OCI-LY7 (cell line): Measurements from ENCODE around the gene PIP. TPM values are rescaled to one million over a fixed set of nuclear protein-coding genes. Genes with fewer than 3 reads are reported as not detected.

ENCODE experiments used
- BruUV-seq: library from RNA; stranded (reverse); fragments of 400-500 nt; replicated peaks from 2 replicates; lab custom pipeline; 2021; lab: Mats Ljungman, UMichigan
- CTCF ChIA-PET: fragments of 300-600 bp; sonication (Branson Sonifier 250); formaldehyde crosslinking; loops from one replicate; lab custom pipeline; 2022; ENCODE audit warnings: antibody characterized with exemption; ENCODE audit not compliant: unreplicated experiment; lab: Charles Lee
- POLR2A ChIA-PET: fragments of 300-600 bp; sonication (Branson Sonifier 250); formaldehyde crosslinking; loops from one replicate; lab custom pipeline; 2022; ENCODE audit warnings: antibody characterized with exemption; lab: Charles Lee
- DNase-seq: peaks from one replicate; pipeline ENCODE4 v3.0.0-alpha.2; 2015; ENCODE audit warnings: low spot score
- H2AFZ ChIP-seq: fragments of 200-600 bp; sonication (generic), shearing (Covaris generic); 2 replicates; pipeline ENCODE4 v1.6.1; 2014; ENCODE audit warnings: mild to moderate bottlenecking, antibody characterized with exemption, low read length, moderate library complexity
- H3K27ac ChIP-seq: fragments of 200-600 bp; sonication (generic); 2 replicates; pipeline ENCODE4 v1.5.1; 2014; ENCODE audit warnings: mixed run types, low read depth, mild to moderate bottlenecking, moderate library complexity, low read length, inconsistent platforms; ENCODE audit not compliant: poor library complexity, severe bottlenecking
- H3K36me3 ChIP-seq: fragments of 200-600 bp; sonication (generic); 2 replicates; pipeline ENCODE4 v1.6.1; 2014; ENCODE audit warnings: mild to moderate bottlenecking, antibody characterized with exemption, low read length, moderate library complexity, mixed read lengths; ENCODE audit not compliant: insufficient read depth
- H3K4me1 ChIP-seq: fragments of 200-600 bp; sonication (generic); 2 replicates; pipeline ENCODE4 v1.5.1; 2014; ENCODE audit warnings: mild to moderate bottlenecking, low read length; ENCODE audit not compliant: insufficient read depth, poor library complexity, severe bottlenecking
- H3K4me2 ChIP-seq: fragments of 200-600 bp; sonication (generic); 2 replicates; pipeline ENCODE4 v1.6.1; 2014; ENCODE audit warnings: mild to moderate bottlenecking, low read length
- H3K4me3 ChIP-seq: fragments of 200-600 bp; sonication (generic); 2 replicates; pipeline ENCODE4 v1.5.1; 2014; ENCODE audit warnings: mild to moderate bottlenecking, low read depth, low read length; ENCODE audit not compliant: poor library complexity, severe bottlenecking
- H3K79me2 ChIP-seq: fragments of 200-600 bp; sonication (generic); 2 replicates; pipeline ENCODE4 v1.6.1; 2016; ENCODE audit warnings: low read depth, mild to moderate bottlenecking, low read length, moderate library complexity, mixed read lengths; ENCODE audit not compliant: insufficient read depth
- H3K9me2 ChIP-seq: fragments of 200-600 bp; sonication (generic); 2 replicates; pipeline ENCODE4 v1.6.1; 2016; ENCODE audit warnings: mild to moderate bottlenecking, low read length, mixed read lengths; ENCODE audit not compliant: insufficient read depth
- H3K9me3 ChIP-seq: fragments of 200-600 bp; sonication (generic); 2 replicates; pipeline ENCODE4 v1.6.1; 2014; ENCODE audit warnings: mild to moderate bottlenecking, mixed run types, low read length, mixed read lengths
- H4K20me1 ChIP-seq: fragments of 200-600 bp; sonication (generic); 2 replicates; pipeline ENCODE4 v1.6.1; 2014; ENCODE audit warnings: mild to moderate bottlenecking, antibody characterized with exemption, low read length, moderate library complexity, mixed read lengths; ENCODE audit not compliant: insufficient read depth
- EZH2phosphoT487 ChIP-seq: fragments of 200-600 bp; sonication (generic); IDR thresholded peaks from 2 replicates; pipeline ENCODE4 v1.6.1; 2018; ENCODE audit warnings: low read depth, borderline replicate concordance, mild to moderate bottlenecking, mixed run types, antibody characterized with exemption, low read length, moderate library complexity, mixed read lengths
- intact Hi-C: fragments of 100-400 bp; cut with micrococcal nuclease; formaldehyde crosslinking; loops from one replicate; pipeline ENCODE4 v1.10.0; 2022; ENCODE audit not compliant: unreplicated experiment
- total RNA-seq, 2 experiments: library from RNA; depleted of rRNA in 1 of 2; stranded (reverse); fragments of >200 nt in 1 of 2; shearing (Covaris generic) in 1 of 2; gene quantifications; 2 replicates each; pipeline ENCODE4 v1.2.3, GENCODE V29; 2014 to 2022
- TF ChIP-seq, protein P1 (sequence below): fragments of 200-600 bp; sonication (generic); conservative IDR thresholded peaks from 2 replicates; pipeline ENCODE4 v1.5.1; 2014; ENCODE audit warnings: mild to moderate bottlenecking, antibody characterized with exemption, low read length, moderate library complexity, mixed read lengths

The PIP gene
- total RNA-seq, 2 experiments from 2014 or later: not detected

DNA sequence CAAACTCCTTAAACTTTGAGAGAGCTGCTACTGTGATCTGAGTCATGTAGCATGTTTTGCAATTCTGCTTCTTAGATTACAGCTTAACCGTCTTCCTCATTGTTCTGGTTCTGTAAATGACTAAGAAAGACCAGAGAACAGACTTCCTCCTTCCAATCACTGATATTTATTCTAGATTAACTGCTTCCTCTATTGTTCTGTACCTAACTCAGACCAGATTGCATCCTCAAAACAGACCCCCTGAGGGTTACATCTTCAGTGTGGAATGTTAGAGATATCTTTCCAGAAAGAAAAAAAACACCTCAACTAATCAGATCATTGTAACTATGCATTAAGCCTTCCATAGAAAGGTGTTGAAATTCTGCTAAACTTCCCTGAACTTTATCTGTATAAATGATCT is 5.7 kb upstream of the PIP start:
- Histone ChIP-seq H3K79me2 (no peaks in the 10 kb centered on the region), H3K4me1 (no peaks in the 10 kb centered on the region), H3K9me2 (no peaks in the 10 kb centered on the region), H3K27ac (no peak overlapping the region), H3K36me3 (no peaks in the 10 kb centered on the region), H4K20me1 (no peaks in the 10 kb centered on the region), H2AFZ (no peak overlapping the region), H3K9me3 (no peaks in the 10 kb centered on the region), H3K4me2 (no peak overlapping the region), H3K4me3 (no peak overlapping the region)
- TF ChIP-seq, protein P1, sequence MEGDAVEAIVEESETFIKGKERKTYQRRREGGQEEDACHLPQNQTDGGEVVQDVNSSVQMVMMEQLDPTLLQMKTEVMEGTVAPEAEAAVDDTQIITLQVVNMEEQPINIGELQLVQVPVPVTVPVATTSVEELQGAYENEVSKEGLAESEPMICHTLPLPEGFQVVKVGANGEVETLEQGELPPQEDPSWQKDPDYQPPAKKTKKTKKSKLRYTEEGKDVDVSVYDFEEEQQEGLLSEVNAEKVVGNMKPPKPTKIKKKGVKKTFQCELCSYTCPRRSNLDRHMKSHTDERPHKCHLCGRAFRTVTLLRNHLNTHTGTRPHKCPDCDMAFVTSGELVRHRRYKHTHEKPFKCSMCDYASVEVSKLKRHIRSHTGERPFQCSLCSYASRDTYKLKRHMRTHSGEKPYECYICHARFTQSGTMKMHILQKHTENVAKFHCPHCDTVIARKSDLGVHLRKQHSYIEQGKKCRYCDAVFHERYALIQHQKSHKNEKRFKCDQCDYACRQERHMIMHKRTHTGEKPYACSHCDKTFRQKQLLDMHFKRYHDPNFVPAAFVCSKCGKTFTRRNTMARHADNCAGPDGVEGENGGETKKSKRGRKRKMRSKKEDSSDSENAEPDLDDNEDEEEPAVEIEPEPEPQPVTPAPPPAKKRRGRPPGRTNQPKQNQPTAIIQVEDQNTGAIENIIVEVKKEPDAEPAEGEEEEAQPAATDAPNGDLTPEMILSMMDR: no peak
- no peak for TF ChIP-seq EZH2phosphoT487
- BruUV-seq: no TSS peak
- intact Hi-C loops: no loop called here
- ChIA-PET CTCF (no interaction called here), POLR2A (interaction anchor here (0.6 kb wide), 1 partner anchor 1595 kb away, joined by 4 read pairs; no protein-coding TSS in a partner anchor)
- no peak for DNase-seq

DNA sequence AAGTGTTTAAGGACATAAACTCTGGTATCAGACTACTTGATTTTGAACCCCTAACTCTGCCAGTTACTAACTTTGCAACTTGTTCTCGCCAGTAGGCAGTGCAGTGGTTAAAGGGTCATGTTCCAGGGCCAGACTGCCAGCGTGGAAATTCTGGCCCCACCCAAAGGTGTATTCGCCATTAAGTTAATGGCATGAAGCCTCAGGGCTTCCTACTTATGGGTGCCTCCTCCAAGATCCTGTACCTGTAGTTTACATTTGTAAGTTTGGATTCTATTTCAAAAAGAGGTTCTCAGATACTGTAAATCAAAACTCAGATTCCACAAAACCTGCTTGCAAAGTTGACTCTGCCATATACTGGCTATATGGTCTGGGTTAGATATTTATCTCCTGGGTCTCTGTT is 2.8 kb upstream of the PIP start:
- no peak overlapping the region for H3K27ac ChIP-seq
- H3K4me1 ChIP-seq: no peaks in the 10 kb centered on the region
- intact Hi-C loops: no loop called here
- H3K4me2 ChIP-seq: no peak overlapping the region
- no peaks in the 10 kb centered on the region for H3K9me3 ChIP-seq
- no peak for DNase-seq
- H3K79me2 ChIP-seq: no peaks in the 10 kb centered on the region
- H4K20me1 ChIP-seq: no peaks in the 10 kb centered on the region
- TF ChIP-seq, protein P1: no peak
- no peak for TF ChIP-seq EZH2phosphoT487
- no peak overlapping the region for H3K4me3 ChIP-seq
- BruUV-seq: no TSS peak
- H2AFZ ChIP-seq: no peak overlapping the region
- H3K36me3 ChIP-seq: no peaks in the 10 kb centered on the region
- POLR2A ChIA-PET: interaction anchor here (0.6 to 1.3 kb wide), 2 partner anchors 26 to 60 kb away, joined by 3 read pairs; no protein-coding TSS in a partner anchor
- CTCF ChIA-PET: no interaction called here
- H3K9me2 ChIP-seq: no peaks in the 10 kb centered on the region

DNA sequence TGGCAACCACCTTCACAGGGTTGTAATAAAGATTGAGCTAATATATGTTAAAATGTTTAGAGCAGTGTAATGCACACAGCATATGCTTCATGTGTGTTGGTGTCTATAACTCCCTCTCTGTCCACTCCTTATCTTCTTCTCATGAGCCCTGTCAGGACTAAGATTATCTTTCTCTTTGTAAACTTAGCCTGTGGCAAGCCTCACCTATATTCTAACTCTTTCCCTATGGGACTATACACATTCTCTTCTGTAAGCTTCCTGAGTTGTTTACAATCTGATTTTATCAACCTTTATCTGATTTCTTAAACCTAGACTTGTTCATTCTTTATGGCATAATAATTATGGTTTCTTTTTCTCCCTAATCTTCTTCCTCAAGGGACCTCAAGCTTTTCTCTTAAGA is 2.4 kb upstream of the PIP start:
- POLR2A ChIA-PET: interaction anchor here (0.6 to 1.4 kb wide), 3 partner anchors 25 to 61 kb away, joined by 3 read pairs; no protein-coding TSS in a partner anchor
- CTCF ChIA-PET: no interaction called here
- H3K4me3 ChIP-seq: no peak overlapping the region

More for the DNA sequence above, 2.4 kb upstream of the PIP start:
- DNase-seq: no peak
- Histone ChIP-seq H3K36me3 (no peaks in the 10 kb centered on the region), H3K79me2 (no peaks in the 10 kb centered on the region), H4K20me1 (no peaks in the 10 kb centered on the region), H3K4me2 (no peak overlapping the region), H3K27ac (no peak overlapping the region), H3K9me2 (no peaks in the 10 kb centered on the region), H3K4me1 (no peaks in the 10 kb centered on the region), H2AFZ (no peak overlapping the region), H3K9me3 (no peaks in the 10 kb centered on the region)
- no peak for TF ChIP-seq EZH2phosphoT487
- TF ChIP-seq, protein P1: no peak
- intact Hi-C loops: no loop called here
- BruUV-seq: no TSS peak
